Adipocyte (in vitro differentiated cells): ENCODE results near the gene BBS1.
A peak's percentile ranks its signal among the peaks of the same experiment; 100 is the strongest.

ENCODE experiments used
- DNase-seq: peaks from one replicate; pipeline ENCODE4 v3.0.0-alpha.2; 2015; ENCODE audit warnings: low read depth
- H3K27me3 ChIP-seq: replicated peaks from 2 replicates; pipeline ENCODE4 v1.7.0; 2013; ENCODE audit warnings: mild to moderate bottlenecking, low read length, moderate library complexity; ENCODE audit not compliant: control insufficient read depth, insufficient read depth
- H3K36me3 ChIP-seq: 2 replicates; pipeline ENCODE4 v1.7.0; 2013; ENCODE audit warnings: low read length, mild to moderate bottlenecking, moderate library complexity; ENCODE audit not compliant: control insufficient read depth, insufficient read depth, severe bottlenecking
- H3K4me1 ChIP-seq: 2 replicates; pipeline ENCODE4 v1.7.0; 2013; ENCODE audit warnings: mild to moderate bottlenecking, low read length, moderate library complexity; ENCODE audit not compliant: control insufficient read depth, insufficient read depth
- H3K4me3 ChIP-seq: 2 replicates; pipeline ENCODE4 v1.7.0; 2013; ENCODE audit warnings: mild to moderate bottlenecking, low read length, moderate library complexity
- H3K9ac ChIP-seq: 2 replicates; pipeline ENCODE4 v1.7.0; 2013; ENCODE audit warnings: mild to moderate bottlenecking, low read length, moderate library complexity
- H3K9me3 ChIP-seq: 2 replicates; pipeline ENCODE4 v1.7.0; 2013; ENCODE audit warnings: mild to moderate bottlenecking, low read length, moderate library complexity; ENCODE audit not compliant: control insufficient read depth

Gene BBS1

GRCh38 chr11:66546368-66546965 is 36.0 kb downstream of the BBS1 start, which contains the start of gene ACTN3:
Gene ACTN3, plus strand, starts transcription at chr11:66546903. Its CDS starts 35 bp downstream, at chr11:66546938.
- Histone ChIP-seq H3K4me3 (peak within 1 kb of the TSS; percentile 89), H3K36me3 (peaks cover 2% of the 10 kb centered on the region), H3K27me3 (no peaks in the 10 kb centered on the region), H3K9me3 (no peaks in the 10 kb centered on the region), H3K4me1 (peaks cover 30% of the 10 kb centered on the region), H3K9ac (peak within 1 kb of the TSS; percentile 94)
- DNase-seq, result peak; percentile 63

- Histone ChIP-seq H3K4me1 (peaks cover 27% of the 10 kb centered on the region), H3K9ac (no peak overlapping the region), H3K9me3 (no peaks in the 10 kb centered on the region), H3K4me3 (no peak overlapping the region), H3K36me3 (no peaks in the 10 kb centered on the region), H3K27me3 (no peaks in the 10 kb centered on the region)
- DNase-seq, result peak; percentile 14
Measured at GRCh38 chr11:66546966-66547661, 36.7 kb downstream of the BBS1 start.

- Histone ChIP-seq H3K4me1 (peaks cover 22% of the 10 kb centered on the region), H3K9me3 (no peaks in the 10 kb centered on the region), H3K4me3 (no peak overlapping the region), H3K36me3 (no peaks in the 10 kb centered on the region), H3K27me3 (no peaks in the 10 kb centered on the region), H3K9ac (no peak overlapping the region)
- DNase-seq, result peak; percentile 7
Measured at GRCh38 chr11:66547662-66548009, 37.2 kb downstream of the BBS1 start.

- Histone ChIP-seq H3K4me3 (no peak overlapping the region), H3K27me3 (no peaks in the 10 kb centered on the region), H3K36me3 (no peaks in the 10 kb centered on the region), H3K9me3 (no peaks in the 10 kb centered on the region), H3K4me1 (peaks cover 21% of the 10 kb centered on the region), H3K9ac (no peak overlapping the region)
- no peak for DNase-seq
Measured at GRCh38 chr11:66548041-66548440, 37.6 kb downstream of the BBS1 start.

GRCh38 chr11:66548774-66549630 is 38.6 kb downstream of the BBS1 start:
- H3K27me3 ChIP-seq, result no peaks in the 10 kb centered on the region
- H3K9ac ChIP-seq, result no peak overlapping the region
- no peaks in the 10 kb centered on the region for H3K9me3 ChIP-seq
- peaks cover 17% of the 10 kb centered on the region for H3K4me1 ChIP-seq
- no peak for DNase-seq
- no peaks in the 10 kb centered on the region for H3K36me3 ChIP-seq
- no peak overlapping the region for H3K4me3 ChIP-seq

GRCh38 chr11:66549696-66550095 is 39.3 kb downstream of the BBS1 start:
- Histone ChIP-seq H3K4me1 (peaks cover 12% of the 10 kb centered on the region), H3K4me3 (no peak overlapping the region), H3K27me3 (no peaks in the 10 kb centered on the region), H3K36me3 (no peaks in the 10 kb centered on the region), H3K9me3 (no peaks in the 10 kb centered on the region), H3K9ac (no peak overlapping the region)
- no peak for DNase-seq

- Histone ChIP-seq H3K36me3 (no peaks in the 10 kb centered on the region), H3K9ac (no peak overlapping the region), H3K9me3 (no peaks in the 10 kb centered on the region), H3K27me3 (no peaks in the 10 kb centered on the region), H3K4me1 (peaks cover 4% of the 10 kb centered on the region), H3K4me3 (no peak overlapping the region)
- no peak for DNase-seq
Measured at GRCh38 chr11:66550887-66551286, 40.5 kb downstream of the BBS1 start.

- H3K27me3 ChIP-seq, result peaks cover 22% of the 10 kb centered on the region
- H3K9ac ChIP-seq, result no peak overlapping the region
- H3K4me3 ChIP-seq, result no peak overlapping the region
- no peaks in the 10 kb centered on the region for H3K4me1 ChIP-seq
- H3K36me3 ChIP-seq, result no peaks in the 10 kb centered on the region
- DNase-seq, result no peak
- H3K9me3 ChIP-seq, result no peaks in the 10 kb centered on the region
Measured at GRCh38 chr11:66554602-66555001, 44.2 kb downstream of the BBS1 start.

- DNase-seq, result no peak
- H3K36me3 ChIP-seq, result no peaks in the 10 kb centered on the region
- H3K9me3 ChIP-seq, result no peaks in the 10 kb centered on the region
- H3K4me1 ChIP-seq, result no peaks in the 10 kb centered on the region
- H3K4me3 ChIP-seq, result no peak overlapping the region
- H3K9ac ChIP-seq, result no peak overlapping the region
- peaks cover 22% of the 10 kb centered on the region for H3K27me3 ChIP-seq
Measured at GRCh38 chr11:66555416-66555815, 45.0 kb downstream of the BBS1 start.

GRCh38 chr11:66556086-66556485 is 45.7 kb downstream of the BBS1 start:
- H3K9ac ChIP-seq, result no peak overlapping the region
- peaks cover 22% of the 10 kb centered on the region for H3K27me3 ChIP-seq
- DNase-seq, result no peak
- no peaks in the 10 kb centered on the region for H3K36me3 ChIP-seq
- H3K9me3 ChIP-seq, result no peaks in the 10 kb centered on the region
- no peaks in the 10 kb centered on the region for H3K4me1 ChIP-seq
- H3K4me3 ChIP-seq, result no peak overlapping the region

- no peak overlapping the region for H3K9ac ChIP-seq
- no peaks in the 10 kb centered on the region for H3K9me3 ChIP-seq
- no peak for DNase-seq
- H3K4me3 ChIP-seq, result no peak overlapping the region
- no peaks in the 10 kb centered on the region for H3K4me1 ChIP-seq
- no peaks in the 10 kb centered on the region for H3K36me3 ChIP-seq
- peaks cover 22% of the 10 kb centered on the region for H3K27me3 ChIP-seq
Measured at GRCh38 chr11:66557733-66558326, 47.4 kb downstream of the BBS1 start.
